Hematopoietic multipotent progenitor cell treated with erythropoietin and hydrocortisone succinate and interleukin-3 and kit ligand, for 15 days (in vitro differentiated cells): ENCODE measurements around the gene TOX4.
"Not testable (repeated sequence)": the region's sequence is repeated elsewhere in the genome, so short reads cannot be mapped to it uniquely, and the experiment has no call there.

ENCODE experiments used
- DNase-seq: peaks from one replicate; pipeline ENCODE4 v3.0.0-alpha.2; 2015; ENCODE audit warnings: low spot score

TOX4 gene

GRCh38 chr14:21535545-21536417, 58.8 kb downstream of the TOX4 start:
- no peak for DNase-seq

GRCh38 chr14:21536418-21537089, 59.6 kb downstream of the TOX4 start:
- DNase-seq: no peak

GRCh38 chr14:21537090-21537424, 60.1 kb downstream of the TOX4 start:
- no peak for DNase-seq

- DNase-seq: no peak
Observed at GRCh38 chr14:21539189-21539940, 62.4 kb downstream of the TOX4 start.

- no peak for DNase-seq
Observed at GRCh38 chr14:21541413-21542074, 64.5 kb downstream of the TOX4 start.

- no peak for DNase-seq
Observed at GRCh38 chr14:21543521-21543960, 66.5 kb downstream of the TOX4 start.

GRCh38 chr14:21543963-21544362, 67.0 kb downstream of the TOX4 start:
- no peak for DNase-seq

- DNase-seq: not testable (repeated sequence)
Observed at GRCh38 chr14:21544588-21544987, 67.6 kb downstream of the TOX4 start.
